Measurements from ENCODE around the gene PIAS4. TPM values are rescaled to one million over a fixed set of nuclear protein-coding genes. Genes with fewer than 3 reads are reported as not detected.
A peak's percentile ranks its signal among the peaks of the same experiment; 100 is the strongest.

The PIAS4 gene
- total and polyA plus RNA-seq, 2 of the 13 experiments (the other 11 are each of a cell fraction or from before 2014, with no cell fraction given), result 9.0 to 20.1 TPM

- Histone ChIP-seq H3K36me3 (replicated peaks in 1 of 2; ENCODE audit: control insufficient read depth in 1 of 2, insufficient read depth in 2 of 2, low read length in 2 of 2) (peaks cover 5 to 15% of the 10 kb centered on the region in 2 experiments), H3K4me1 (ENCODE audit: insufficient read depth, low read length) (peaks cover 50% of the 10 kb centered on the region), H3K9ac (ENCODE audit: insufficient read depth, low read depth, low read length) (peak overlapping the region; percentile 46; the same call in 1 of the 2 replicates), H3K27me3 (ENCODE audit: control insufficient read depth in 1 of 2, insufficient read depth in 2 of 2, low read length in 2 of 2) (no peaks in the 10 kb centered on the region), H3K79me2 (ENCODE audit: insufficient read depth, low read length) (peaks cover 41% of the 10 kb centered on the region), H3K9me3 (ENCODE audit: low read length) (no peaks in the 10 kb centered on the region), H3K4me2 (ENCODE audit: low read depth, low read length) (no peak overlapping the region), H2AFZ (ENCODE audit: low read length) (no peak overlapping the region), H3K27ac (ENCODE audit: extremely low read length, insufficient read depth, low read length) (no peak overlapping the region), H4K20me1 (ENCODE audit: insufficient read depth, low read length) (peaks cover 37% of the 10 kb centered on the region), H3K4me3 (replicated peaks in 1 of 3; ENCODE audit: insufficient read depth in 1 of 3, low read depth in 2 of 3, low read length in 3 of 3) (peak overlapping the region in 2 of 3 experiments; percentile 84 to 94; a peak in 3 of 6 replicates)
- FAIRE-seq, result peak; percentile 4
- POLR2A ChIA-PET, result interaction anchor here (0.8 to 2.1 kb wide), 8 partner anchors 12 to 88 kb away, joined by 3 to 16 read pairs (median 6); partner anchors contain the start of genes CREB3L3 and EEF2
- no TSS peak for BruUV-seq (replicated peaks)
- WGBS (ENCODE audit: low lambda C conversion rate), result 8% methylated on average over 2 of the region's 98 CpGs
- peak; percentile 90 for DNase-seq (ENCODE audit: low spot score)
- in situ Hi-C loops (cut with HindIII; ENCODE audit: extremely low pct_ligation_motif_present, low pct_unique_long_range_greater_than_20kb) (no loop called here), intact Hi-C loops (cut with micrococcal nuclease; ENCODE audit: unreplicated experiment) (loop anchor here (5.0 kb wide), 1 partner anchor 587 kb away; no protein-coding TSS in a partner anchor)
- peak; percentile 59 for ATAC-seq
- CTCF ChIA-PET (ENCODE audit: low intra/inter-chr PET ratio, low total read pairs), result no interaction called here
- TF ChIP-seq, protein P1, sequence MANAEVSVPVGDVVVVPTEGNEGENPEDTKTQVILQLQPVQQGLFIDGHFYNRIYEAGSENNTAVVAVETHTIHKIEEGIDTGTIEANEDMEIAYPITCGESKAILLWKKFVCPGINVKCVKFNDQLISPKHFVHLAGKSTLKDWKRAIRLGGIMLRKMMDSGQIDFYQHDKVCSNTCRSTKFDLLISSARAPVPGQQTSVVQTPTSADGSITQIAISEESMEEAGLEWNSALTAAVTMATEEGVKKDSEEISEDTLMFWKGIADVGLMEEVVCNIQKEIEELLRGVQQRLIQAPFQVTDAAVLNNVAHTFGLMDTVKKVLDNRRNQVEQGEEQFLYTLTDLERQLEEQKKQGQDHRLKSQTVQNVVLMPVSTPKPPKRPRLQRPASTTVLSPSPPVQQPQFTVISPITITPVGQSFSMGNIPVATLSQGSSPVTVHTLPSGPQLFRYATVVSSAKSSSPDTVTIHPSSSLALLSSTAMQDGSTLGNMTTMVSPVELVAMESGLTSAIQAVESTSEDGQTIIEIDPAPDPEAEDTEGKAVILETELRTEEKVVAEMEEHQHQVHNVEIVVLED (CRISPR knock-in tag; IDR thresholded peaks at IDR 0.05; ENCODE audit: borderline replicate concordance), result peak; percentile 62; the same call in 1 of the 2 replicates
- TF ChIP-seq ERF (CRISPR knock-in tag; IDR thresholded peaks at IDR 0.05) (0 out of 2 replicates have a peak, but pooled peaks have one; percentile 24), HNRNPUL1 (IDR thresholded peaks at IDR 0.05; ENCODE audit: low read depth, low read length) (no peak), ZNF788 (CRISPR knock-in tag; IDR thresholded peaks at IDR 0.05; ENCODE audit: borderline replicate concordance) (peak; percentile 23; the same call in 1 of the 2 replicates), ZBED4 (CRISPR knock-in tag; IDR thresholded peaks at IDR 0.05; ENCODE audit: borderline replicate concordance) (no peak), KDM3A (CRISPR knock-in tag; IDR thresholded peaks at IDR 0.05; ENCODE audit: low read depth) (no peak), TFDP2 (CRISPR knock-in tag; IDR thresholded peaks at IDR 0.05) (0 out of 2 replicates have a peak, but pooled peaks have one; percentile 20), ATF6 (CRISPR knock-in tag; conservative IDR thresholded peaks at IDR 0.05) (no peak), ZKSCAN5 (CRISPR knock-in tag; IDR thresholded peaks at IDR 0.05) (no peak), KLF11 (CRISPR knock-in tag; IDR thresholded peaks at IDR 0.05) (no peak)
- TF ChIP-seq, protein P2, sequence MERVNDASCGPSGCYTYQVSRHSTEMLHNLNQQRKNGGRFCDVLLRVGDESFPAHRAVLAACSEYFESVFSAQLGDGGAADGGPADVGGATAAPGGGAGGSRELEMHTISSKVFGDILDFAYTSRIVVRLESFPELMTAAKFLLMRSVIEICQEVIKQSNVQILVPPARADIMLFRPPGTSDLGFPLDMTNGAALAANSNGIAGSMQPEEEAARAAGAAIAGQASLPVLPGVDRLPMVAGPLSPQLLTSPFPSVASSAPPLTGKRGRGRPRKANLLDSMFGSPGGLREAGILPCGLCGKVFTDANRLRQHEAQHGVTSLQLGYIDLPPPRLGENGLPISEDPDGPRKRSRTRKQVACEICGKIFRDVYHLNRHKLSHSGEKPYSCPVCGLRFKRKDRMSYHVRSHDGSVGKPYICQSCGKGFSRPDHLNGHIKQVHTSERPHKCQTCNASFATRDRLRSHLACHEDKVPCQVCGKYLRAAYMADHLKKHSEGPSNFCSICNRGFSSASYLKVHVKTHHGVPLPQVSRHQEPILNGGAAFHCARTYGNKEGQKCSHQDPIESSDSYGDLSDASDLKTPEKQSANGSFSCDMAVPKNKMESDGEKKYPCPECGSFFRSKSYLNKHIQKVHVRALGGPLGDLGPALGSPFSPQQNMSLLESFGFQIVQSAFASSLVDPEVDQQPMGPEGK (CRISPR knock-in tag; IDR thresholded peaks at IDR 0.05), result peak; percentile 91; the same call in 1 of the 2 replicates
Measured at GRCh38 chr19:4065430-4066175, 58.1 kb downstream of the PIAS4 start.

Data from HepG2 (cell line).